Spleen (tissue), 11 donors: ENCODE results near the gene LY6G6C. TPM values are rescaled to one million over a fixed set of nuclear protein-coding genes. Genes with fewer than 3 reads are reported as not detected.

Experiments used
- DNase-seq: peaks from one replicate; pipeline ENCODE4 v3.0.0-alpha.2; 2020
- H3K27ac ChIP-seq, 8 donors: fragments of 200-600 bp; sonication (generic) in 7 of 8; 1 replicate in 4 of 8; 2 replicates in 4 of 8; pipeline versions ENCODE4 v1.5.0 to v1.8.0; 2016 to 2021; ENCODE audit warnings: inconsistent platforms in 4 of 8, mild to moderate bottlenecking in 4 of 8, moderate library complexity in 1 of 8
- H3K27me3 ChIP-seq, 7 donors: fragments of 200-600 bp; sonication (generic) in 6 of 7; replicated peaks in 1 of 7; 1 replicate in 4 of 7; 2 replicates in 3 of 7; pipeline versions ENCODE4 v1.5.0 to v1.8.0; 2016 to 2021; ENCODE audit warnings: inconsistent platforms in 3 of 7, mild to moderate bottlenecking in 1 of 7
- H3K36me3 ChIP-seq, 6 donors: fragments of 200-600 bp; sonication (generic) in 5 of 6; 1 replicate in 4 of 6; 2 replicates in 2 of 6; pipeline versions ENCODE4 v1.5.0 to v1.8.0; 2016 to 2021; ENCODE audit warnings: inconsistent platforms in 2 of 6
- H3K4me1 ChIP-seq, 6 donors: fragments of 200-600 bp; sonication (generic) in 5 of 6; 1 replicate in 3 of 6; 2 replicates in 3 of 6; pipeline versions ENCODE4 v1.5.0 to v1.8.0; 2016 to 2021; ENCODE audit warnings: inconsistent platforms in 3 of 6
- H3K4me3 ChIP-seq, 8 donors: fragments of 200-600 bp; sonication (generic) in 7 of 8; 1 replicate in 4 of 8; 2 replicates in 4 of 8; pipeline versions ENCODE4 v1.5.0 to v1.8.0; 2016 to 2021; ENCODE audit warnings: inconsistent platforms in 4 of 8, mild to moderate bottlenecking in 4 of 8, moderate library complexity in 2 of 8
- H3K9me3 ChIP-seq, 8 donors: fragments of 200-600 bp; sonication (generic) in 7 of 8; 1 replicate in 4 of 8; 2 replicates in 4 of 8; pipeline versions ENCODE4 v1.5.0 to v1.8.0; 2016 to 2021; ENCODE audit warnings: inconsistent platforms in 4 of 8
- CTCF ChIP-seq, 11 experiments: fragments of 200-600 bp in 7 of 11; fragments of 450-650 bp in 4 of 11; sonication (generic) in 4 of 11; IDR thresholded peaks in 8 of 11; conservative IDR thresholded peaks in 3 of 11; 1 replicate in 7 of 11; 2 replicates in 4 of 11; pipeline versions ENCODE4 v1.4.0 to v1.8.0; 2016 to 2021; ENCODE audit warnings: antibody characterized with exemption in 11 of 11, inconsistent platforms in 4 of 11, mild to moderate bottlenecking in 1 of 11
- POLR2A ChIP-seq, 3 donors: fragments of 450-650 bp; IDR thresholded peaks; one replicate each; pipeline ENCODE4 v1.5.1; 2017; ENCODE audit warnings: antibody characterized with exemption in 3 of 3, mild to moderate bottlenecking in 1 of 3
- POLR2AphosphoS5 ChIP-seq, 3 donors: sonication (generic); formaldehyde crosslinking; IDR thresholded peaks; one replicate each; pipeline ENCODE4 v1.5.1; 2017; ENCODE audit warnings: antibody characterized with exemption in 3 of 3
- WGBS, 5 donors: extraction: QIAGEN DNeasy Blood & Tissue Kit in 3 of 5; methylation state at CpG; one replicate each; pipeline versions ENCODE4 v1.1.5 to v1.1.7; 2013 to 2018; 5-methylcytosine and 5-hydroxymethylcytosine counted together
- intact Hi-C: fragments of 100-400 bp; cut with DNase I; formaldehyde crosslinking; loops from one replicate; pipeline ENCODE4 v1.15.0; 2023; ENCODE audit warnings: low total_unique reads
- polyA plus RNA-seq, 3 donors: library from polyadenylated mRNA; stranded (reverse); fragments of 200-250 nt; gene quantifications; one replicate each; pipeline ENCODE4 v1.2.1, GENCODE V29; 2013
- total RNA-seq, 7 donors: library from RNA; depleted of rRNA in 3 of 7; stranded (reverse); fragments of >200 nt in 3 of 7; fragmentation: NEBNext Ultra II Directional in 4 of 7; extraction: Animal tissue kit (Norgen Biotek cat#: 25700) in 4 of 7; gene quantifications; one replicate each; pipeline versions ENCODE4 v1.1.0 to v1.2.1, GENCODE V29; 2016 to 2021
- donor health status: healthy with polysubstance abuse.
- donor health status: DM: no; HTN: no; CAD: no; lungs with moderate emphysema.
- donor health status: DM: no; HTN: no; CAD: no.
- donor health status: Bipolar disorder and iron deficiency.
- donor health status: healthy.
- donor health status: DM: no; HTN: no; CAD: no.
- donor health status: DM: yes; HTN: yes; CAD: no.

LY6G6C gene
- total and polyA plus RNA-seq, 10 donors, result 0.49 to 0.77 TPM; not detected in 8

DNA sequence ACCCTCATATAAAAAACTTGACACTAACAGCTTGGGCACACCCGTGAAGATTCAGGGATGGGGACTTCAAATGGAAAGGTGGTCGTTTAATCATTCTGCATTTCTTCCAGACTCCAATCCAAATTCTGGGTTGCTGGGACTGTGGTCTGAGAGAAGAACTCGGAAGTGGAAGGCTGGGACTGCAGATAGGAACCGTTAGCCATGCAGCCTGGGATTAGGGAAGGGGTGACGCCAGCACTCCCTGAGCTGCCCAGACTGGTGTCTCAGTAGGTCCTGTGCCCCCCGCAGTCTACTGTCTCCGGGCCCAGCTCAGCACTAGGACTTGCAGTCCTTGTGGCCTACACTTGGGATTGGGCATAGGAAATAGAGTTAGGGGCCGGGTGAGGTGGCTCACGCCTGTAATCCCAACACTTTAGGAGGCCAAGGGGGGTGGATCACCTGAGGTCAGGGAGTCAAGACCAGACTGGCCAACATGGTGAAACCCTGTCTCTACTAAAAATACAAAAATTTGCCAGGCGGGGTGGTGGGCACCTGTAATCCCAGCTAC is 15.3 kb upstream of the LY6G6C start:
- peak overlapping the region; percentile 80 to 95 (median 88) for H3K4me3 ChIP-seq
- peak overlapping the region; percentile 82 to 99 (median 96) for H3K27ac ChIP-seq
- DNase-seq, result peak; percentile 82
- peaks cover under 1 to 31% (median 23%) of the 10 kb centered on the region in 6 donors for H3K36me3 ChIP-seq
- H3K4me1 ChIP-seq, result peaks cover 50 to 84% (median 75%) of the 10 kb centered on the region in 6 donors
- no peaks in the 10 kb centered on the region for H3K9me3 ChIP-seq
- 7 to 35% (median 15%) methylated on average over 10 of the region's 10 CpGs for WGBS, 5 donors
- intact Hi-C loops, result loop anchor here (10.0 kb wide), 2 partner anchors 58 to 88 kb away; partner anchors contain the start of genes HSPA1B and VARS1
- TF ChIP-seq CTCF (IDR thresholded peaks at IDR 0.05 in 8 of 11, conservative IDR thresholded peaks at IDR 0.05 in 3 of 11) (no peak), POLR2A (IDR thresholded peaks at IDR 0.05) (no peak), POLR2AphosphoS5 (IDR thresholded peaks at IDR 0.05) (no peak)
- no peaks in the 10 kb centered on the region for H3K27me3 ChIP-seq

DNA sequence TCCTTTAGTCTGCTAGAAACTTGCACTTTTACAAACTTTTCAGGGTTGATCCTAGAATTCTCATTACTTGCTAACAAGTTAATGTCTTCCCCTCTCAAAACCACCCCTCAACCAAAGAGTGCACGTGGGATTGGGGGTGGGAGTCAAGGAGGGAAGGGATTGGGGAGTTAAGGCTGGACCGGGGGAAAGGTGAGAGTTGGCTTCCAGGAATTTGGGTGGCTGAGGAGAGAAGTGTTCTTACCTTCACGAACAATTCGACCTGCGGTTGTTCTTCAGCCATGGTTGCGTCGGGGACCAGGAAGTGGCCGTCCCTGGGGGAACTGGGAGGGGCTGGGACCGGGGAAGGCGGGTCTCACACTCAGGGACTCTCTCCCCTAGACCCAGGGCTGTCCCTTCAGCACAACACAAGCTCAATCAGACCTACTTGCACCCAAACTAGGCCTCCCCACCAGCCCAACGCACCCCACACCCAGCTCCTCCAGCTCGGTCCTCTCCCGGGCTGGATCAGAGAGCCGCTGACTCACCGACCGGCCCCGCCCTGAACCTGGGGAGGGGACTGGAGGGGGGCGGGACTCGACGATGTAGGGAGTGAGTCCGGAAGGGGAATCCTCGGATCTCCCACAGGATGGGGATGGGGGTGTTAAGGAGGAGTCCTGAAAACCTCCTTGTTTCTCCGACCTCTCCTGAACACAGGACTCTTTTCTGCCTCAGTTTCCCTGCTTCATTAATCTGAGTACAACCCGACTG is 14.6 kb upstream of the LY6G6C start, which contains the start of gene CLIC1:
TSS of gene CLIC1 (minus strand) at position 510 of the 747 bp plus-strand sequence. CDS start at position 280, 230 bp downstream.
- Histone ChIP-seq H3K9me3 (no peaks in the 10 kb centered on the region), H3K36me3 (peaks cover 4 to 33% (median 29%) of the 10 kb centered on the region in 6 donors), H3K27ac (peak within 1 kb of the TSS; percentile 82 to 99 (median 96)), H3K27me3 (no peaks in the 10 kb centered on the region), H3K4me3 (peak within 1 kb of the TSS; percentile 80 to 95 (median 88)), H3K4me1 (peaks cover 55 to 89% (median 82%) of the 10 kb centered on the region in 6 donors)
- intact Hi-C loops, result loop anchor here (10.0 kb wide), 2 partner anchors 59 to 89 kb away; partner anchors contain the start of genes HSPA1B and VARS1
- TF ChIP-seq POLR2A (IDR thresholded peaks at IDR 0.05), result peak in 2 of 3 donors; percentile 80 to 81
- peak; percentile 94 to 95 (median 94) for TF ChIP-seq POLR2AphosphoS5 (IDR thresholded peaks at IDR 0.05)
- peak in 1 of 11 experiments; percentile 5 for TF ChIP-seq CTCF (IDR thresholded peaks at IDR 0.05 in 8 of 11, conservative IDR thresholded peaks at IDR 0.05 in 3 of 11)
- 0 to 3% (median 1%) methylated on average over 17 to 24 of the region's 24 CpGs for WGBS, 5 donors
- peak; percentile 95 for DNase-seq

DNA sequence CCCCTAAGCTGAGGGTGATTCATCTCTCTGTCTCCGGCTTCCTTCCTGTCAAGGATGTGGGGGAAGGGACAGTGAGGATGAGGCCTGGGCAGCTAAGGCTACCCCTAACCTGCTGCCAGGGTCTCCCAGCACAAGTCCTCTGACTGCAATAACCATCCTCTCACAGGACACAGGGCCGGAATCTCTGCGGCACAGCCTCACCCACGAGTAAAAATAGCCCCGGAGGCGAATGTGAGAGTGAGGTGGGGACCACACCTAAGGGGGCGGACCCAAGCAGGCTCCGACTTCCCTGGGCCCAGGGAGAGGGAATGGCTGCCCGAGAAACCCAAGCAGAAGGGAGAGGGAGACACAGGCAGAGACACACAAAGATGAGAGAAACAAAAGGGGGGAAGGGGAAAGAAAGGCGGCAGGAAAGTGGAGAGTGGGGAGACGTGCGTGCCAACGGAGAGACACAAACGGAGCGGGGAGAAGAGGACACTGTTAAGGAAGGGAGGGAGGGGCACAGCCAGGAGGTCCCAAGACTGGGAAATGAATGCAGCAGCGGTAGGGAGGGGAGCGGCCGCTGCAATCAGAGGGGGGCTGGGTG is 13.4 kb upstream of the LY6G6C start:
- intact Hi-C loops, result loop anchor here (10.0 kb wide), 2 partner anchors 60 to 90 kb away; partner anchors contain the start of genes HSPA1B and VARS1
- 0 to 1% (median 1%) methylated on average over 18 of the region's 18 CpGs for WGBS, 5 donors
- Histone ChIP-seq H3K9me3 (no peaks in the 10 kb centered on the region), H3K27me3 (no peaks in the 10 kb centered on the region), H3K36me3 (peaks cover 7 to 43% (median 38%) of the 10 kb centered on the region in 6 donors), H3K4me1 (peaks cover 55 to 89% (median 83%) of the 10 kb centered on the region in 6 donors), H3K4me3 (peak overlapping the region; percentile 80 to 95 (median 88)), H3K27ac (peak overlapping the region; percentile 81 to 99 (median 96))
- peak; percentile 86 for DNase-seq
- peak in 1 of 3 donors; percentile 40 for TF ChIP-seq POLR2A (IDR thresholded peaks at IDR 0.05)
- TF ChIP-seq CTCF (IDR thresholded peaks at IDR 0.05 in 8 of 11, conservative IDR thresholded peaks at IDR 0.05 in 3 of 11), result no peak
- peak; percentile 70 to 89 (median 80) for TF ChIP-seq POLR2AphosphoS5 (IDR thresholded peaks at IDR 0.05)
